ENCODE results near the gene TBX3.

TBX3 gene

DNA sequence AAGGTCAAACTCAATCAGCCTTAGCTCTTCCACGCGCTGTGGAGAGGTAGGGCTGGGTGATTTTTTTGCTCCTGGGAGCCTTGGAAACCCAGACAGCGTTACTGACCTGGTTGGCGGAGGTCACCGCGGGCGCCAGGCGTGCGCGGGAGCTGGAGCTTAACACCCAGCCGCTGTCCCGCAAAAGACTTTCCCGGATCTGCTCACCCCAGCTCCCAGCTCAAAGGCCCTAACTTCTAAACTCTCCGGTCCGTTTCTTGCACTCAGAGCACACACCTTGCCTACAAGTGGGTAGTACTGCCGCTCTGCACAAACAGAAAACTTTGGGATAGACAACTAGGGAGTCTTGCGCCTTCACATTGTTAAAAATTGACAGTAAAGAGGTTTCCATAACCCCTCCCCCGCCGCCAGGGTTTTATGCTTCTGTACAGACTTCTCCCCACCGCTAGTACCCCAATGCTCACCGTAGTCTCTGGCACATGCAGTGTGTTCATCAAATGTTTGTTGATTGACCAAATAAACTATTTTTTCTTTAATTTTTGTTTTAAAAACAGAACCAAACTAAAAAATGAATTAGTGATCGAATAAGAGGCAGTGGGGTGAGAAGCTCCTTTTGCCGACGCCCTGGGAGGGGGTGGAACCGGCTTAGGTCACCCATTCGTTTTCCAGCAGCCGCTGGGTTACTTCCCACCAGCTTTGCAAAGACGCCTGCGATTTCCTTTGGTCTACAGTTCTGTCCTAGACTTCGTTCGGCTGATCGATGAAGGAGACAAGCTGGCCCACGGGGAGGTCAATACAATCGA is 12.7 kb upstream of the TBX3 start:
- DNase-seq = no peak

GRCh38 chr12:114695305-114695592 is 11.3 kb upstream of the TBX3 start:
- DNase-seq = no peak

GRCh38 chr12:114694436-114695304 is 10.7 kb upstream of the TBX3 start:
- DNase-seq = no peak

- DNase-seq = no peak
Measured at GRCh38 chr12:114693532-114693931, 9.6 kb upstream of the TBX3 start.

GRCh38 chr12:114693059-114693531 is 9.1 kb upstream of the TBX3 start:
- no peak for DNase-seq

DNA sequence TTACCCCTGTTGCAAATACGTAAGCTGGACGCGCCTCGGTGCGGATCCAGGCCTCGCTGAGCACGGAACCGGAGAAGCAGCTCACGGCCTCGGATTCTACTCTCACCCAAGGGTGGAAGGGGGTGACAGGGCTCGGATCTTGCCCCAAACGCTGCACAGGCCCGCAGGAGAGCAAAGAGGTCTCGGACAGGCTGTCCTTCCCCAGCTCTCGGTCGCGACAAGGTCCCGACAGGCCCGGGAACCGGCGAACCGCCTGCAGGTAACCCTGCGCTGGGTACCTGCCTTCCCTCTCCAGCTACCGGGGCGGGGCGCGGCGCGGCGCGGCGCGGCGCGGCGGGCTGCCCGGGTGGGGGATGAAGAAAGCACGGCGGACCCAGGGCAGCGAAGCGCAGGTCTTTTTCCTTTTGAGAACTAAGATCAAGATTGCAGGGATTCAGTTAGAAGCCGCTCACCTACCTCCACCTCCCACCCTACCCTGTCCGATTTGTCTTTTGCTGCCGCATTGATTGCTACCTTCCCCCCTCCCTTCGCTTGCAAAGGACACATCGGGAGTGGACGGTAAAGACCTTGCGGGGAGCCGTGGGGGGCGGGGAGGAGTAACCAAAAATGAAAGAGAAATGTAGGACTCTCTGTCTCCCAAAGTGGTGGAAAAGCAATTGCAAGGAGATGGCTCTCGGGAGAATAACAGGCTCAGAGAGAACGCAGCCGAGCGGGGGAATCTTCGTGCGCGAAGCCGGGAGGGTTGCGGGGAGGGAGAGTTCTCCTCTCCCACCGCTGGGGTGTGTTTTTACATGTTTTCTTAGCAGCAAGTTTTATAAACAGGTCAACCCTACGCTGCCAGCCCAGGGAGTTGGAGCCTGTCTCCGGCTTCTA is 8.4 kb upstream of the TBX3 start:
- no peak for DNase-seq

DNA sequence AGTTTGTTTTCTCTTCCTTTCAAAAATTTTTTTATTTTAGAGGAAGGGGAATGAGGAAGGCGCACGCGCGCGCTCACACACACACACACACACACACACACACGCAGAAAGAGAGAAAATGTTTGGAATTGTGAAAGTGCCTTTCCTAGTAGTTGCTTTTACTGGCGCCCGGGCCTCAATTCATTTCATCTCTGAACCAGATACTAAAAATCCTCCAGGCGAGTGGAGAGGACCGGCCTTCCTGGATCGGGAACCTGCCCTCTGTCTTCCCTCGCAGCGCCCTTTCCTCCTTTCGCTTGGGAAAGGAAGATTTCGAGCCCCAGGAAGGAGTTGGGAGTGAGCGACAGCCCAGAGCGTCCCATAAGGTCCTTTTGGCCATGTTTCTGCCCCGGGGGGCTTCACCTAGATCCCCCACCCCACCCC is 7.8 kb upstream of the TBX3 start:
- DNase-seq = no peak

DNA sequence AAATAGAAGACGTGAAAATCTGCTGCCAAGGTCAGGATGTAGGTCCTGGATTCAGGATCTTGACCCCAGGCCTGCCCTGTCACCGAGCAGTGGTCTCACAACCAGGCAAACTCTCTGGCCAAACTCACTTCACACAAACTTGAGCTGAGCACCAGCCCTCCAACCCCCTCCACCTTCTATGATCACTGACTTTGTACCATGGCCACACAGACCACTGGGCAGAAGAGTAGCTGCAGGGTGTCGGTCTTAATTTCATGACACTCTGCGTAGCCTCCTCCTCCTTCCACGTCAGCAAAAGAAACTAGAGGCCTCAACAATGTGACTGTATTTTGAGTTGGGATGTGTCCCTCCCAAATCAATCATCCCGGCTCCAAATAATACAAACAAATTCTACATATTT is 7.2 kb upstream of the TBX3 start:
- DNase-seq = no peak

DNA sequence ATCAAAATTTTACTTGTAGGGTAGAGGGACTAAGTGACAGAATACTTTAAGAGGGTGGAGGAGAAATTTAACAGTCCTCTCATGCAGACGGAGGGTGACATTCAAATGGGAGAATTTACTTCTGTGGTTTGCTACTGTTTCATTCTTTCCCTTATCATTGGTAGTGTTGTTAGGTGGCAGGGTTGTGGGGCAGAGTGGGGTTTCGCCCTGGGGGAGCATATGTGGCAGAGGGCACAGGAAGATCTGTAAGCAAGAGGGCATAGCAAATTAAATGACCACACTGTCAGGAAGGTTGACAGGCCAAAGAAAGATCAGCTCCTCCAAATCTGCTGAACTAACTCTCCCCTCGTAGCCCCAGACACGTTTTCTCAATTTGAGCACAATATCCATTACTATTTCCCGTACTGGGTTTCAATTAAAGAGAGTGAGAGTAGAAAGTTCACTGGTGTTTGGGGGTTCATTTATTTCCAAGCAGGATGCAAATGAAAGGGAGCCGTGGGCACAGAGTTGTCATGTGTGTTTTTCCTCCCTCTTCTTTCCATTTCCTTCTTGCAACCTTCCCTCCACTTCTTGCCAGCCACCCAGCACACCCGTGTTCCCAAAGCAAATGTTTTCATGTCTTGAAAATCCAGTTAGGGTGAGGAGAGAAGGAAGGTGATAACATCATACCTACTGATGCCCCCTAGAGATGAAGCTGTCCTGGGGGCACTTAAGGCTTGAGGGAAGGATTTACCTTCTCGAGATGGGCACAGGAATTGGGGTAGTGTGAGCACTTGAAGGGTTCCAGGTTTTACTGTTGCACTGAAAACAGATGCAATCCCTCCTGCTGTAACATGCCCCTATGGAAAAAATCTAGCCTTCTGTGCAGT is 6.5 kb upstream of the TBX3 start:
- no peak for DNase-seq

DNA sequence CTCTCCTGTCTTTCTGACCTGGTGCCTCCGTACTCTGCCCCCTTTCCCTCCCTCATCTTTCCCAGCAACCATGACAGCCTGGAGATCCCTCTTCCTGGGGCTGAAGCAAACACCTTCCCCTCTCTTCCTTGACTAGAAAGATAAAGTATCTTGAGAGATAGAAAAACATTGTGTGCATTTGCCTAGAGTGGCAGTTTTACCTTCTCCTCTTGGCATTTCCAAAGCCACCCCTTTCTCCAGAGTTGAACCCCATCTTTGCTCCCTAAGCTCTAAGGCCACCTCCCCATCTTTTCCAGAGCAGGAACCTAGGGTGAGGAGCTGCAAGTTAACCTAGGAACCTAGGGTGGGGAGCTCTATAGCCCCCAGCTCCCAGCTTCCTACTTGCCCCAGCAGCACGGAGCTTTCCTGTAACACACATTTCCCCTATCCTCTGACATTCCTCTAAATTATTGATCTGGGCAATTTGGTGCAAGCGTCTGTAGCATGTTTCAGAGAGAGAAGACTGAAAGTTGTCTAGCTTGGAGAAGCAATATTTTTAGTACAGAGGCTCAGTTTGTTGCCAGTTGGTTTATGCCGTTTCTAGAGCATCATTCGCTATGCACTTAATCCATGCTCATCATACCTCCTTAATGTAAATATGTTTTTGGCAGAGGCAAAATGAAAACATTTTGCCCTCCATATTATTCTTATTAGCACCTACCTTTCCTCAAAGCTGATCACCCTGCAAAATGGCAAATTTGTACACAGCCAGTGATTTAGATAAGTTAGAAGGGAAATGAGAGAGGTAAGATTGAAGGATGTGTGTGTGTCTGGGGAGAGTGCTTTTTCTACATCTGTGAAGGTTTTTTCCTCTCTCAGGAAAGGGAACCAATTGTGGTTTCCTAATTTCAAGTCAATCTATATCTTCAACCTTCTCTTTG is 5.4 kb upstream of the TBX3 start:
- DNase-seq = no peak

GRCh38 chr12:114688256-114688845 is 4.4 kb upstream of the TBX3 start:
- DNase-seq = no peak

DNA sequence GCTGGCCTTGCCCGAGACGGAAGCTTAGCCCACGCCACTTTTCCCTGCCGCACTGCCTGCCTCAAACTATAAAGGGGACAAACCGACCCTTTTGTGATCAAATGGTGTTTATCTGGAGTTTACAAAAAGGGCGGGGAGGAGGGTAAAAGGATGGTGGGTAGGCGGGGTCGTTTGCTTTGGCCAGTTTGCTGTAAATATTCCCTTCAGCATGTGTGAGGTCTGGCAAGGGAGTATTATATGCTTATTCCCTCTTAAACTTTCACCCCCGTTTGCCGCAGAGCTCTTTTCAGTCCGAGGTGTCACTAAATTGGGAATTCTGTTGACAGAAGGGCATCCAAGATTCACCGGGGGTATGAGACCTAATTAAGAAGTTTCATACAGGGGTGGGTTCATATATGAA is 3.8 kb upstream of the TBX3 start:
- no peak for DNase-seq

GRCh38 chr12:114686773-114687500 is 3.0 kb upstream of the TBX3 start:
- no peak for DNase-seq

DNA sequence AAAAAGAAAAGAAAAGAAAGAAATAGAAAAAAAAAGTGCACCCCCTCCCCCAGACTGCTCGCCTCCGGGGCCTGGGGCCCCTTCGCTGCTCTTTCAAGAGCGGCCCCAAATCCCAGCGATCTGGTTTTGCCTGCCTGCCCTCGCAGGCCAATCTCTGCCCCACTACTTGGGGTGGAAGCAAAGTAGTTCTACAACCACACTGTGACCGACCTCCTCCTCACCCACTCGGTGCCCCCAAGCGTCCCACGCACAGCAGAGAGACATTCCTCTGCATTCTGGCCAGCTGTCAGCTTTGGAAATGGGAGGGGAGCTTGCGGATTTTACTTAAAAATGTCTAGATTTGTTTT is 2.4 kb upstream of the TBX3 start:
- DNase-seq = no peak

DNA sequence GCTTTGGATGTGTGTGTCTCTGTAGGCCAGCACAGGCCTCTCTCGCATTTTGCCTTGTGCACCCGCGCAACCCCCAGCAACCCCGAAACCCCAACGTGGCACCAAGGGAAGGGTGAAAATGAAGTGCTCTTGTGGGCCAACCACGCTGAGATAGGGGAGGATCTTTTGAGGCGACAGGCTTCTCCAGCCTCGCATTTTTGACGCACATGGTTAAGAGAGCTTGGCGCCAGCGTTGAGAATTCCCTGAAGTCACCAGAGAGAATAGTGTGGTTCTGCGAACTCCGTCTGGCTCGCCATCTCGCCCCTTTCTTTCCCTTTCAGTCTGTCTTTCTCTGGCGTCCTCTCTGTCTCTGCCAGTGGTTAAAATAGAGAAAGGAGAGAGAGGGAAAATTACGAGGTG is 1.9 kb upstream of the TBX3 start:
- DNase-seq = no peak

GRCh38 chr12:114685320-114685781 is 1.4 kb upstream of the TBX3 start:
- no peak for DNase-seq

- no peak for DNase-seq
Measured at GRCh38 chr12:114684870-114685273, 897 bp upstream of the TBX3 start.

GRCh38 chr12:114683709-114684097 is 272 bp downstream of the TBX3 start:
- no peak for DNase-seq

DNA sequence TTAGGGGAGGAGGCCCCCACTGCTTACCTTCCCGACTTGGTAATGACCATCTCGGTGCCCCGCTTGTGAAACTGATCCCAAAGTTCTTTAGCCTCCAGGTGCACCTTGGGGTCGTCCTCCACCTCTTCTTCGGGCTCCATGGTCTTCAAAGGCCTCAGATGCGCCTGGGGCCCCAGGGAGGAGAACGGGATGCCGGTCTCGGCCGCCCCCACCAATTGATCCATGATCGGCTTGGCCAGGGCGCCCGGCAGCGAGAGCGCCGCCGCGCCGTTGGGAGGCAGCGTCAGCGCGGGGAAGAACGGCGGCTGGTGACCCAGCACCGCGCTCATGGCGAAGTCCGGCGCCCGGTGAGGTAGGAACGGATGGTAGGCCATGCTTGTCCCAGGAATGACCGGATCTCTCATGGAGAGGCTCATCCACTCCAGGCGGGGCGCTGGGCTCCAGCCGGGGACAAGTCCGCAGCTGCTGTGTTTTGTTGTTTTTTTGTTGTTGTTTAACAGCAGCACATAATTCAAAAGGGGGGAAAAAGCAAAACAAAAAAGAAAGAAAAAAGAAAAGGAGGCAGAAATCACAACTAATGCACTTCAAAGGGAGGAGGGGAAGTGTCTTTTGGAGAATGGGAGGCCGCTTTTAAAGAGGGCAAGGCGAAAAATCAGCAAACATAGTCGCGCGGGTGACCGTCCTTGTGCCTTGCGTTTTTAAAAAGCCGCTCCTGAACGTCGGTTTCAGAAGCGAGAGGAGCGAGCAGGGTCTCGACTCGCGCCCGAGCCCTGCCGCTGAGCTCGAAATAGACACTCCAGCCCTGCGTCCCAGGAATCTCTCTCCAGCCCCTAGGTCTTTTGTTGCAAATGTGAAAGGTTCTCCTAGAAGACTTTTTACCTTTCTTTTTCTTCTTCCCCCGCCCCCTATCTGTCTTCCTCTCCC is 928 bp downstream of the TBX3 start:
- no peak for DNase-seq
